GM10266 (cell line): ENCODE data around the gene BRSK1.

Experiments
- DNase-seq: peaks from one replicate; pipeline ENCODE4 v3.0.0; 2012; ENCODE audit errors: extremely low spot score
- CTCF ChIP-seq: IDR thresholded peaks from 2 replicates; pipeline ENCODE4 v1.5.1; 2012; ENCODE audit warnings: mild to moderate bottlenecking, low read depth; ENCODE audit not compliant: control insufficient read depth, insufficient read depth; ENCODE audit errors: missing control alignments

BRSK1 gene

GRCh38 chr19:55287361-55288079 is 3.7 kb downstream of the BRSK1 start:
- no peak for DNase-seq
- no peak for TF ChIP-seq CTCF

- DNase-seq: no peak
These were observed 5.5 kb downstream of the BRSK1 start for GRCh38 chr19:55289117-55289796.

GRCh38 chr19:55297267-55297666 is 13.5 kb downstream of the BRSK1 start:
- DNase-seq: no peak
- TF ChIP-seq CTCF: no peak

More at GRCh38 chr19:55289117-55289796, 5.5 kb downstream of the BRSK1 start:
- TF ChIP-seq CTCF: no peak

- DNase-seq: no peak
- TF ChIP-seq CTCF: no peak
These were observed 16.2 kb downstream of the BRSK1 start for GRCh38 chr19:55299991-55300390.

- no peak for DNase-seq
- TF ChIP-seq CTCF: no peak
These were observed 17.2 kb downstream of the BRSK1 start for GRCh38 chr19:55300886-55301458.

GRCh38 chr19:55301459-55302317 is 17.9 kb downstream of the BRSK1 start:
- DNase-seq: peak; percentile 98
- peak; percentile 85 for TF ChIP-seq CTCF
